Psoas muscle (tissue), 8 donors: Measurements from ENCODE around the gene ZNF804A. TPM values are rescaled to one million over a fixed set of nuclear protein-coding genes. Genes with fewer than 3 reads are reported as not detected.

Experiments
- ATAC-seq, 4 donors: fragments of 200-7000 bp; cut with Tn5 transposase; one replicate each; pipeline ENCODE4 v1.9.1; 2020; ENCODE audit warnings: moderate library complexity in 3 of 4, mild to moderate bottlenecking in 2 of 4
- DNase-seq, 2 donors: peaks; one replicate each; pipeline ENCODE4 v3.0.0-alpha.2; 2020
- H3K27ac ChIP-seq: fragments of 200-600 bp; one replicate; pipeline ENCODE4 v1.8.0; 2022
- H3K27me3 ChIP-seq, 3 donors: fragments of 200-600 bp in 1 of 3; one replicate each; pipeline versions ENCODE4 v1.6.1 to v1.8.0; 2013 to 2022; ENCODE audit warnings: low read length in 2 of 3, mild to moderate bottlenecking in 2 of 3, moderate library complexity in 1 of 3; ENCODE audit not compliant: insufficient read depth in 3 of 3
- H3K36me3 ChIP-seq, 2 donors: fragments of 200-600 bp in 1 of 2; one replicate each; pipeline versions ENCODE4 v1.6.1 to v1.8.0; 2013 to 2022; ENCODE audit warnings: low read depth in 1 of 2, mild to moderate bottlenecking in 1 of 2, moderate library complexity in 1 of 2; ENCODE audit not compliant: insufficient read depth in 1 of 2
- H3K4me1 ChIP-seq: fragments of 200-600 bp; one replicate; pipeline ENCODE4 v1.8.0; 2022
- H3K4me3 ChIP-seq: fragments of 200-600 bp; one replicate; pipeline ENCODE4 v1.8.0; 2022; ENCODE audit warnings: mild to moderate bottlenecking
- H3K9me3 ChIP-seq: fragments of 200-600 bp; one replicate; pipeline ENCODE4 v1.8.0; 2022
- WGBS, 3 donors: extraction: QIAGEN DNeasy Blood & Tissue Kit; methylation state at CpG; one replicate each; pipeline versions ENCODE4 v1.1.6 to v1.1.7; 2013; 5-methylcytosine and 5-hydroxymethylcytosine counted together
- intact Hi-C, 2 donors: fragments of 100-400 bp; cut with DNase I; formaldehyde crosslinking; loops; one replicate each; pipeline versions ENCODE4 v1.11.0 to v1.14.2; 2022
- polyA plus RNA-seq, 3 donors: library from polyadenylated mRNA; stranded (reverse); fragments of 200-250 nt; gene quantifications; one replicate each; pipeline ENCODE4 v1.2.3, GENCODE V29; 2013
- total RNA-seq, 4 donors: library from RNA; stranded (reverse); fragmentation: NEBNext Ultra II Directional in 2 of 4; extraction: Animal tissue kit (Norgen Biotek cat#: 25700) in 2 of 4; gene quantifications; one replicate each; pipeline versions ENCODE4 v1.2.1 to v1.2.4, GENCODE V29; 2021 to 2023
- TF ChIP-seq, protein P1 (sequence below): fragments of 200-600 bp; IDR thresholded peaks from one replicate; pipeline ENCODE4 v1.8.0; 2022; ENCODE audit warnings: antibody characterized with exemption
- donor health status: healthy with polysubstance abuse.
- donor health status: DM: no; HTN: no; CAD: no; lungs with moderate emphysema.
- donor health status: Bipolar disorder and iron deficiency.
- donor health status: healthy.
- donor health status: DM: yes; HTN: yes; CAD: no.
- donor health status: DM: no; HTN: no; CAD: no.
- donor health status: DM: no; HTN: no; CAD: no.
- donor health status: DM: yes; HTN: yes; CAD: no.

The ZNF804A gene
- total and polyA plus RNA-seq, 7 donors, result not detected

DNA sequence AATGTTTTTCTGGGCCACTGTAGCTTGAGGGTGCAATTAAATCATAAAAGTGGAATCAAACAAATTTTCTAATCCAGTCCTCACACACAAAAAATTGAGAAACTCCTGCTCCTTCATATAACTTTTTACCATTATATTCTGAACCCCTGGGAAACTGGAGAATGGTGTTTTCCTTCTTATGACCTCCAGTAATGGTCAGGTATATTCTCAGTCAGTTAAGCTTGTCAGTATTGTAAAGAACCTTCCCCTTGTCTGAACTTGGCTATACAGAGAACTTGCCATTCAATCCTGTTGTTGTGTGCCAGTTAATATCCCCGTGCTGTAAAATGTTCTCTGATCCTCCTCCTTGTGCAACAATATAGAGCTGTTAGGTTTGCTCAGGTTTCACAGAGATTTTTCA, 39.5 kb downstream of the ZNF804A start:
- Histone ChIP-seq H3K4me3 (no peak overlapping the region), H3K36me3 (no peaks in the 10 kb centered on the region), H3K9me3 (no peaks in the 10 kb centered on the region), H3K27me3 (no peaks in the 10 kb centered on the region), H3K27ac (no peak overlapping the region), H3K4me1 (no peaks in the 10 kb centered on the region)
- WGBS, 3 donors, result 13 to 32% (median 23%) methylated on average over 1 of the region's 1 CpG
- ATAC-seq (no peak), DNase-seq (no peak)
- TF ChIP-seq, protein P1, sequence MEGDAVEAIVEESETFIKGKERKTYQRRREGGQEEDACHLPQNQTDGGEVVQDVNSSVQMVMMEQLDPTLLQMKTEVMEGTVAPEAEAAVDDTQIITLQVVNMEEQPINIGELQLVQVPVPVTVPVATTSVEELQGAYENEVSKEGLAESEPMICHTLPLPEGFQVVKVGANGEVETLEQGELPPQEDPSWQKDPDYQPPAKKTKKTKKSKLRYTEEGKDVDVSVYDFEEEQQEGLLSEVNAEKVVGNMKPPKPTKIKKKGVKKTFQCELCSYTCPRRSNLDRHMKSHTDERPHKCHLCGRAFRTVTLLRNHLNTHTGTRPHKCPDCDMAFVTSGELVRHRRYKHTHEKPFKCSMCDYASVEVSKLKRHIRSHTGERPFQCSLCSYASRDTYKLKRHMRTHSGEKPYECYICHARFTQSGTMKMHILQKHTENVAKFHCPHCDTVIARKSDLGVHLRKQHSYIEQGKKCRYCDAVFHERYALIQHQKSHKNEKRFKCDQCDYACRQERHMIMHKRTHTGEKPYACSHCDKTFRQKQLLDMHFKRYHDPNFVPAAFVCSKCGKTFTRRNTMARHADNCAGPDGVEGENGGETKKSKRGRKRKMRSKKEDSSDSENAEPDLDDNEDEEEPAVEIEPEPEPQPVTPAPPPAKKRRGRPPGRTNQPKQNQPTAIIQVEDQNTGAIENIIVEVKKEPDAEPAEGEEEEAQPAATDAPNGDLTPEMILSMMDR, result no peak
- intact Hi-C loops, result no loop called here

DNA sequence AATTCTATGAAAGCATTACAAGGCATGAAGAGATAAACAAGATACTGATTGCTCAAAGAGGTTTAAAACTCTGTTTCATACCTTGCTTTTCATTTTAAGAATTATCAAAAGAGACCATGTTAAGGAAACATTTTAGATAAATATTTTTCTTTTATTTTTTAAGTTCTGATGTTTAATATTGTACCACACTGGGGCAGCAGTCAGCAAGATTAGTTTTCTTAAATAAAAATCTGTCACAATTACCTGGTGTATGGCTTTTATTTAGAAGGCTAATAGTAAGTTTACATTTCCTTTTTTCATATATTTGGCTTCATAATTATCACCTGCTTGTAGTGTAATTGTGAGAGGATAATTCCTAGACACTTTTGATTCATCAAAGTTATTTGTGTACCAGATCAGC, 46.4 kb downstream of the ZNF804A start:
- Histone ChIP-seq H3K27me3 (no peaks in the 10 kb centered on the region), H3K27ac (no peak overlapping the region), H3K9me3 (no peaks in the 10 kb centered on the region), H3K36me3 (no peaks in the 10 kb centered on the region), H3K4me3 (no peak overlapping the region), H3K4me1 (no peaks in the 10 kb centered on the region)
- DNase-seq (no peak), ATAC-seq (no peak)
- TF ChIP-seq, protein P1, result no peak
- intact Hi-C loops, result no loop called here

DNA sequence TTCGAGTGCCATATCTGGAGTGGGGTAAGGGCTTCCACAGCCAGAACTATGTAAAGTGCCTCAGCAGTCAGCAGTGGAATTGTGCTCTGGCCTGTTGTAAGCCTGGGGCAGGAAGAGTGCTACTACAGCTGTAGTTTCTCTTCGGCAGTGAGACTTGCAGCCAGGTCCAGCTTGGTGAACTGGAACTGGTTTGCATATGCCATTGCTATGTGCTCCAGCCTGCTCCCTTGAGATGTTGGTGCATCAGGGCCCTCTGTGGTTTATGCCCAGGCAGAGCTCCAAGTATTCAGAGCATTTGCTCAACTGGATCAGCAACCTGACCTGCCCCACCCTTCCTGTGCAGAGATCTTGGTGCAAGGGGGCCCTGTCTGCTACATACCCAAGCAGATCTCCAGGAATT, 47.8 kb downstream of the ZNF804A start:
- no peaks in the 10 kb centered on the region for H3K36me3 ChIP-seq
- H3K27ac ChIP-seq, result no peak overlapping the region
- ATAC-seq (no peak), DNase-seq (no peak)
- H3K9me3 ChIP-seq, result no peaks in the 10 kb centered on the region
- H3K4me3 ChIP-seq, result no peak overlapping the region
- H3K4me1 ChIP-seq, result no peaks in the 10 kb centered on the region
- H3K27me3 ChIP-seq, result no peaks in the 10 kb centered on the region
- intact Hi-C loops, result no loop called here
- TF ChIP-seq, protein P1, result no peak
- WGBS, 3 donors, result 47 to 52% (median 49%) methylated on average over 2 of the region's 2 CpGs

DNA sequence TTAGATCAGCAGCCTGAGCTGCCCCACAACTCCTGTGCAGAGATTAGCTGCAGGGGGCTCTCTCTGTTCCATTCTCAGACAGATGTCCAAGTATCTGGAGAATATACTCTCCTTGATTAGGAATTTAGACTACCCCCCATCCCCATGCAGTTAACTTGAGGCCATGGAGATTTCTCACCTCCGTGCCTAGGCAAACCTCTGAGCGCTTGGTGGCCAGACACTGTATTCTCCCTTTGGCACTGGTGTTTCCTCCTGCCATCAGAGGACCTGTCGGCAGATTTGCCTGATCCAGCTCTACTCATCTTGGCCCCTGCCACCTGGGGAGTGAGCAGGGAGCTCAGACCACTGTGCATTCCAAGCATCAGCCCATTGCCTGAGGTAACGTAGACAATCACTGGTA, 48.3 kb downstream of the ZNF804A start:
- H3K27me3 ChIP-seq, result no peaks in the 10 kb centered on the region
- no peaks in the 10 kb centered on the region for H3K36me3 ChIP-seq
- 74 to 86% (median 85%) methylated on average over 4 of the region's 4 CpGs for WGBS, 3 donors
- H3K4me3 ChIP-seq, result no peak overlapping the region
- no peaks in the 10 kb centered on the region for H3K9me3 ChIP-seq
- H3K27ac ChIP-seq, result no peak overlapping the region
- ATAC-seq (no peak), DNase-seq (no peak)
- H3K4me1 ChIP-seq, result no peaks in the 10 kb centered on the region
- TF ChIP-seq, protein P1, result no peak
- intact Hi-C loops, result no loop called here

DNA sequence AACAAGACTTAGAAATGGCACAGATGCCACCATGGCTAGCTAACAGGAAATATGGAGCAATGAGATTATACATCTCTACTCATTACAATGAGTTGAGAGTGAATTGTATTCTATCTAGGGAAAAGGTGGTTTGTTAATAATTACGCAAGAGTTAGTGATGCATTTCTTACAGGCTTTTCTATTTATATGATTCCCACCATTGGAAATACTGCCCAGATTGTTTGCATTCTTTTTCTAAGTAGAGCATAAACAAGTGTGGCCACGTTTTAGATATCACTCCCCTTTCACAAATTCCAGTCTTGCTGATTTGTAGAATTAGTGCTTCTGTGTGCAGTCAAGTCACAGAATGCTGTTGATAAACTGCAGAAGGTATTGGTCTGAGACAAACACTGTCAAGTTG, 56.6 kb downstream of the ZNF804A start:
- no peak for ATAC-seq
- H3K27ac ChIP-seq, result no peak overlapping the region
- H3K9me3 ChIP-seq, result no peaks in the 10 kb centered on the region
- no peaks in the 10 kb centered on the region for H3K4me1 ChIP-seq
- TF ChIP-seq, protein P1, result no peak
- no peak for DNase-seq
- 50% methylated on average over 2 of the region's 2 CpGs for WGBS, 3 donors
- H3K36me3 ChIP-seq, result no peaks in the 10 kb centered on the region
- intact Hi-C loops, result no loop called here
- H3K27me3 ChIP-seq, result no peaks in the 10 kb centered on the region
- H3K4me3 ChIP-seq, result no peak overlapping the region
